SK-N-MC (cell line): ENCODE measurements around the gene PID1.

ENCODE experiments used
- EZH2 ChIP-seq: fragments of 200-600 bp; sonication (generic); IDR thresholded peaks from one replicate; pipeline ENCODE4 v1.6.1; 2017; ENCODE audit warnings: antibody characterized with exemption
- FOXP2 ChIP-seq: optimal IDR thresholded peaks from 2 replicates; pipeline ENCODE3; 2011; ENCODE audit warnings: mild to moderate bottlenecking, moderate library complexity; ENCODE audit not compliant: insufficient read depth; ENCODE audit errors: extremely low read length, control extremely low read depth
- POLR2AphosphoS5 ChIP-seq: IDR thresholded peaks from 2 replicates; pipeline ENCODE4 v1.6.1; 2012; ENCODE audit warnings: mild to moderate bottlenecking, low read depth, low read length, borderline replicate concordance

- TF ChIP-seq EZH2 = no peak
- no peak for TF ChIP-seq POLR2AphosphoS5
- no peak for TF ChIP-seq FOXP2
These were observed 32.1 kb downstream of the PID1 start for GRCh38 chr2:229239021-229239420.
